Activated CD4-positive, CD25-positive, alpha-beta regulatory T cell treated with anti-CD3 and anti-CD28 coated beads, Interleukin-2, amount 50 U/mL, for 72 hours (primary cell): ENCODE results near the gene SSX3.
"Not testable (repeated sequence)": the region's sequence is repeated elsewhere in the genome, so short reads cannot be mapped to it uniquely, and the experiment has no call there.

Experiments
- DNase-seq: peaks from one replicate; pipeline ENCODE4 v3.0.0; 2021

Gene SSX3

GRCh38 chrX:48356315-48357094 is at the start of gene SSX3:
SSX3 (minus strand) TSS chrX:48356703; CDS start chrX:48355249, 1,454 bp downstream.
- DNase-seq = not testable (repeated sequence)

- not testable (repeated sequence) for DNase-seq
Measured at GRCh38 chrX:48397825-48398224, 41.3 kb upstream of the SSX3 start.

GRCh38 chrX:48396931-48397330 is 40.4 kb upstream of the SSX3 start:
- not testable (repeated sequence) for DNase-seq

GRCh38 chrX:48383239-48383638 is 26.7 kb upstream of the SSX3 start, which contains the start of gene SSX4:
SSX4 (plus strand) TSS chrX:48383539; CDS start chrX:48384054, 515 bp downstream.
- not testable (repeated sequence) for DNase-seq

- not testable (repeated sequence) for DNase-seq
Measured at GRCh38 chrX:48370408-48370807, 13.9 kb upstream of the SSX3 start.

- not testable (repeated sequence) for DNase-seq
Measured at GRCh38 chrX:48367717-48368408, 11.4 kb upstream of the SSX3 start.

- not testable (repeated sequence) for DNase-seq
Measured at GRCh38 chrX:48359281-48359680, 2.8 kb upstream of the SSX3 start.

- no peak for DNase-seq
Measured at GRCh38 chrX:48357681-48358080, 1.2 kb upstream of the SSX3 start.

GRCh38 chrX:48346059-48346458 is 10.4 kb downstream of the SSX3 start:
- DNase-seq = not testable (repeated sequence)

GRCh38 chrX:48313996-48314395 is 42.5 kb downstream of the SSX3 start:
- not testable (repeated sequence) for DNase-seq

- no peak for DNase-seq
Measured at GRCh38 chrX:48306175-48306574, 50.3 kb downstream of the SSX3 start.
